NB4 (cell line): ENCODE results near the gene SLC38A10.

Source experiments
- CTCF ChIP-seq: IDR thresholded peaks from one replicate; pipeline ENCODE4 v1.5.1; 2012; ENCODE audit warnings: low read depth, low read length
- MYC ChIP-seq: IDR thresholded peaks from 2 replicates; pipeline ENCODE4 v1.6.1; 2011; ENCODE audit warnings: low read depth, low read length
- POLR2A ChIP-seq: IDR thresholded peaks from 2 replicates; pipeline ENCODE4 v1.6.1; 2011; ENCODE audit warnings: mild to moderate bottlenecking; ENCODE audit not compliant: insufficient read length; ENCODE audit errors: extremely low read depth
- TF ChIP-seq, protein P1 (sequence below): IDR thresholded peaks from 2 replicates; pipeline ENCODE4 v1.6.1; 2011; ENCODE audit warnings: low read depth, low read length

DNA sequence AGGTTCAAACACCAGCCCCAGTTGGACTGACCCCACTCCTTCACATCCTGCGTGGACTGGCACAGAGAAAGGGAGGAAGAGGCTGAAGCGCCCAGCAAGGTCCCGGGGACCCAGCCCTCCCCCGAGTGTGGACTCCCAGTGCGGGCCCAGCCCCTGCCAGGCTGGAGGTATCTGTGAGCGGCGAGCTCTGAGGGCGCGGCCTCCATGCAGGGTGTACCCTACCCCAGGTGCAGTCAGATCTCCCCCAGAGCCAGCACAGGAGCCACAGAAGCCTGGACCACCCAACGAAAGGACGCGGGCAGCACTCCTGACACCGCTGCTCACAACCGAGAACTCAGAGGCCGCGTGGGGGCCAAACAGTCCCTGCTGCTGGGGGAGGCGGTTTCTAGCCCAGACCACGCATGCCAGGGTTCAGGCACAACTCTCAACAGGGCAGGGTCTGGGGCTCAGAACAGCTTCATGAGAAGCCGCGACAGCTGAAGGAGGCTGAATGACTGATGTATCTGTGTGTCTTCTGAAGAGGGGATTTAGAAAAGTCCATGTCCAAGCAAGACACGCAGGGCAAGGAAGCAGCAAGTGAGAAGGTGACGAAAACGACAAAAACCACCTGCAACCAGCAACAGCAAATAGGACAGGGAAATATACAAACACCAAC, 8.5 kb downstream of the SLC38A10 start:
- TF ChIP-seq CTCF: no peak
- no peak for TF ChIP-seq POLR2A
- TF ChIP-seq, protein P1, sequence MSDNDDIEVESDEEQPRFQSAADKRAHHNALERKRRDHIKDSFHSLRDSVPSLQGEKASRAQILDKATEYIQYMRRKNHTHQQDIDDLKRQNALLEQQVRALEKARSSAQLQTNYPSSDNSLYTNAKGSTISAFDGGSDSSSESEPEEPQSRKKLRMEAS: no peak
- TF ChIP-seq MYC: no peak
